GM19193 (cell line): ENCODE results near the gene DPY30.
A peak's percentile ranks its signal among the peaks of the same experiment; 100 is the strongest.

ENCODE experiments used
- POLR2A ChIP-seq: IDR thresholded peaks from 4 replicates; pipeline ENCODE4 v1.6.1; 2011; ENCODE audit not compliant: insufficient read depth, insufficient read length; ENCODE audit errors: extremely low read depth

Gene DPY30

GRCh38 chr2:32009516-32010256 is 29.9 kb downstream of the DPY30 start:
- TF ChIP-seq POLR2A: peak; percentile 49

- no peak for TF ChIP-seq POLR2A
These were observed 30.6 kb downstream of the DPY30 start for GRCh38 chr2:32008805-32009515.

- TF ChIP-seq POLR2A: no peak
These were observed 32.5 kb downstream of the DPY30 start for GRCh38 chr2:32007121-32007391.

- TF ChIP-seq POLR2A: no peak
These were observed 34.1 kb downstream of the DPY30 start for GRCh38 chr2:32005371-32005976.

GRCh38 chr2:32003791-32004190 is 35.8 kb downstream of the DPY30 start:
- TF ChIP-seq POLR2A: no peak

GRCh38 chr2:32002406-32002805 is 37.2 kb downstream of the DPY30 start:
- no peak for TF ChIP-seq POLR2A

- TF ChIP-seq POLR2A: no peak
These were observed 40.2 kb downstream of the DPY30 start for GRCh38 chr2:31999438-31999837.

DNA sequence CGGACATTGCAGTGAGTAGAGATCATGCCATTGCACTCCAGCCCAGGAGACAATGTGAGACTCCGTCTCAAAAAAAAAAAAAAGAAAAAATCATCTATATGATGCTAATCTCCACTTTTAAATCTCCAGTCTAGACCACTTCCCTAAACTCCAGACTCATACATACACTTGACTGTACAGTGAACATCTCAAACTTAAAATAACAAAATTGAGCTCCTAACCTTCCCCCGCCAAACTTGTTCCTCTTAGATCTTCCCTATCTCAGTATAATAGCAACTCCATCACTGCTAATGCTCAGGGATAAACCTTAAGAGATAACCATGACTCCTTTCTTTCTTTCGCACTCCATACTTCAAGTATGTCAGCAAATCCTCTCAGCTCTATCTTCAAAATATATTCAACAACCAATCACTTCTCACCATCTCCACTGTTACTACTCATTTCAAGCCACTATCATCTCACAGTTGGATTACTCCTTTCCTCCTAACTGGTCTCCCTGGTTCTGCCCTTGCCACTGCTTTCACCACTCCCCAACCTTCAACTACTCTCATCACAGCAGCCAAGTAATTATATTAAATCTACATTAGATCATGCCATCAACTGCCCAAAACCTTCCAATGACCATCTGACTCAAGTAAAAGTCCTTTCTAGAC is 40.7 kb downstream of the DPY30 start:
- TF ChIP-seq POLR2A: no peak

DNA sequence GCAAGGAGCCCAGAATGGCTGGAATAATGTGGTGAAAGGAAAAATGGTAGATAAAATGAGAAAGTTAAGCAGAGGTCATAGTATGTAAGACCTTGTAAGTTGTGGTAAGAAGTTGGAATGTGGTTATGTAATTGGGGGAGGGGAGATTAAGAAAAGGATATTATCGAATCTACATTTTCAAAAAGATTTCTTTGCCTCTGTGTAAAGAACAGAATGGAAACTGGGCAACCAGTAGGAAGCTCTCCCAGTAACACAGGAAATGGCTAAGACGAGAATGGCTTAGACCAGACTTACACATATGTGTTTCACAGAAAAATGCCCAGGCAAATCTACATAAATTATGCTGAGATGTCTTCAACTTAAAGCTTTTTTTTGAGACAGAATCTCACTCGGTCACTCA is 42.0 kb downstream of the DPY30 start:
- no peak for TF ChIP-seq POLR2A

- no peak for TF ChIP-seq POLR2A
These were observed 42.9 kb downstream of the DPY30 start for GRCh38 chr2:31996571-31997150.

GRCh38 chr2:31992934-31993333 is 46.7 kb downstream of the DPY30 start:
- TF ChIP-seq POLR2A: no peak

- no peak for TF ChIP-seq POLR2A
These were observed 47.5 kb downstream of the DPY30 start for GRCh38 chr2:31992025-31992579.

DNA sequence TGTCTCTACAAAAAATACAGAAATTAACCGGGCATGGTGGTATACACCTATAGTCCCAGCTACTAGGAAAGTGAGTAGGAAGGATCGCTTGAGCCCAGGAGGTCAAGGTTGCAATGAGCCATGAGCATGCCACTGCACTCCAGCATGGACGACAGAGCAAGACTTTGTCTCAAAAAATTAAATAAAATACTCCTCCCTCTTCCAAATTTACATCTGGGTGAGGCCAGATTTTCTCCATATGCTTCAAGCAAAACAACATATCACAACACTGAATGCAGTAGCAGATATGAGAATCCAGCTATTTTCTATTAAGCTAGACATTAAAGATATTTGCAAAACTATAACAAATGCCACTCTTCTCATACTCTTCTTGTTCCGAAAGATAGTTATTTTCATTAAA is 49.7 kb downstream of the DPY30 start:
- no peak for TF ChIP-seq POLR2A

GRCh38 chr2:31987454-31988220 is 52.0 kb downstream of the DPY30 start:
- no peak for TF ChIP-seq POLR2A
